Frontal cortex (tissue), 4 donors: ENCODE results near the gene OGG1. TPM values are rescaled to one million over a fixed set of nuclear protein-coding genes. Genes with fewer than 3 reads are reported as not detected.

Experiments used
- DNase-seq, 2 donors: peaks; one replicate each; pipeline ENCODE4 v3.0.0; 2012; ENCODE audit warnings: low spot score in 2 of 2
- FAIRE-seq: peaks from 2 replicates; lab custom pipeline; 2012; peaks lifted over from hg19 to GRCh38; lab: Jason Lieb, UNC
- total RNA-seq: library from RNA; depleted of rRNA; stranded (reverse); fragments of >200 nt; gene quantifications from one replicate; pipeline ENCODE4 v1.2.3, GENCODE V29; 2014
- donor health status: control.
- donor health status: control.
- donor health status: control.

Gene OGG1
- total RNA-seq, 1 donor from 2014 or later = 98.6 TPM

- DNase-seq = no peak
These were observed 23.8 kb upstream of the OGG1 start for GRCh38 chr3:9725775-9726515.

GRCh38 chr3:9727041-9727595, 22.6 kb upstream of the OGG1 start:
- DNase-seq = no peak
- FAIRE-seq = no peak

More at GRCh38 chr3:9725775-9726515, 23.8 kb upstream of the OGG1 start:
- FAIRE-seq = no peak

- FAIRE-seq = no peak
- DNase-seq = no peak
These were observed 22.0 kb upstream of the OGG1 start for GRCh38 chr3:9727743-9728142.

- no peak for DNase-seq
- no peak for FAIRE-seq
These were observed 20.3 kb upstream of the OGG1 start for GRCh38 chr3:9729419-9729818.

- FAIRE-seq = no peak
- no peak for DNase-seq
These were observed 19.0 kb upstream of the OGG1 start for GRCh38 chr3:9730657-9731205.

GRCh38 chr3:9731206-9732079, 18.3 kb upstream of the OGG1 start, which contains the start of gene BRPF1:
Gene BRPF1, plus strand, starts transcription at chr3:9731735. Its CDS starts 2,406 bp downstream, at chr3:9734141.
- peak; percentile 99 to 100 for DNase-seq

GRCh38 chr3:9732080-9732739, 17.5 kb upstream of the OGG1 start:
- FAIRE-seq = no peak
- DNase-seq = no peak

More at GRCh38 chr3:9731206-9732079, 18.3 kb upstream of the OGG1 start, which contains the start of gene BRPF1:
- FAIRE-seq = no peak

DNA sequence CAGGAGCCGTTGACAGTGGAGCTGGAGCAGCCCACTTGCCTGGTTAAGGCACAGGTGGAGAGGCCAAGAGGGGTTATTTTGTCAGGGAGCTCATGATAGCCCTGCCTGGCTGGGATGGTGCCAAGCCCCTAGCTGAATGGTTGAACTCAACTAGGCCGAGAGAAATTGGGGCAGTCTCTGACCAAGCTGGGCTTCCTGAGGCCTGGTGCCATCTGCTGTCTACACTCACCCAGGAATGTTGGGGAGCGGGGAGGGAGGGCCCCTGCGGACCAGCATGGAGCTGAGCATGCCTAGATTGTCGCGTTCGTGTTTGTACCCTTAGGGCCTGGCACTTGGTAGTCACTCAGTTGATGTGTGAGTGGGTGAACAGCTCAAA, 17.0 kb upstream of the OGG1 start:
- DNase-seq (no peak), FAIRE-seq (no peak)

DNA sequence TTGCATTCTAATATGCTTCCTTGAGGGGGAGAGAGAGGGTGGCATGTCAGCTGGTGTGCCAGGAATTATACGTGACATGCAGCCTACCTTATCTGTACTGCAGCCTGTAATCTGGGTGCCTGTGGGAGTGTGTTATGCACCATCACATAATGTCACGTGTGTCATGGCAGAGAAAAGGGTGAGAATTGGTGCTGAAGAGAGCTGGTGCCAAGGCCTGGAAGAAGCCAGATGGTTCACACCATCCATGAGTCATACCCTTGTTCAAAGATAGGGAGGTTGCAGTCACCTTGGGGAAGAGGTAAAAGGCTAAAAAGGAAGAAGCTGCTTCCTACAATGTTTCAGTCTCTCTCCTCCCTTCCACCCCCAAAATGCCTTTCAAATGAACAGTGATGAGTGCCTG, 12.9 kb upstream of the OGG1 start:
- DNase-seq = no peak
- FAIRE-seq = no peak

- DNase-seq = no peak
- FAIRE-seq = no peak
These were observed 10.6 kb upstream of the OGG1 start for GRCh38 chr3:9739181-9739580.

DNA sequence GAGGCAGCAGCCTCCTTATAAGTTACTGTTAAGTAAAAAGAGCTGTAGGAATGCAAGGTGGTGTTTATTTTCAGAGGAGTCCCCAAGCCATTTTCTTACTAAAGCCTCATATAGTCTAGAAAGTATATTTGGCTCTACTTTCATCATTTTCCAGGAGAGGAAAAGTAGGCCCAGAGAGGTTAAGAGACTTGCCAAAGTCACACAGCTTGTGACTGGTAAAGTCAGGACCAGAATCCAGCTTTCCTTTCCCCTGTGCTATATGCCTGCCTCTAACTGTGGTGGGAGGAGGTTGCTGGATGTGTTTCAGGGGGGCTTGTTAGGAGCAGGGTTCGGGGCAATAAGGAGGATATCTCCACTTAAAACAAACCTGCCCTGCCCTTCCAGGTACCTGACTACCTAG, 7.2 kb upstream of the OGG1 start:
- no peak for DNase-seq
- no peak for FAIRE-seq

DNA sequence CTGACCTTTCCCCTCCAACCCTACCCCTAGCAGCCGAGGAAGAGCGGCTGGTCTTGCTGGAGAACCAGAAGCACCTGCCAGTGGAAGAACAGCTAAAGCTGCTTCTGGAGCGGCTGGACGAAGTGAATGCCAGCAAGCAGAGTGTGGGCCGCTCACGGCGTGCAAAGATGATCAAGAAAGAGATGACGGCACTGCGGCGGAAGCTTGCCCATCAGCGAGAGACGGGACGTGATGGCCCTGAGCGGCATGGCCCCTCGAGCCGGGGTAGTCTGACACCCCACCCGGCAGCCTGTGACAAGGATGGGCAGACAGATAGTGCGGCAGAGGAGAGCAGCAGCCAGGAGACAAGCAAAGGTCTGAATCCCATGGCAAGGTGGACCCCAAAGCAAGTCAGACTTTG, 6.2 kb upstream of the OGG1 start:
- DNase-seq = no peak
- FAIRE-seq = no peak

DNA sequence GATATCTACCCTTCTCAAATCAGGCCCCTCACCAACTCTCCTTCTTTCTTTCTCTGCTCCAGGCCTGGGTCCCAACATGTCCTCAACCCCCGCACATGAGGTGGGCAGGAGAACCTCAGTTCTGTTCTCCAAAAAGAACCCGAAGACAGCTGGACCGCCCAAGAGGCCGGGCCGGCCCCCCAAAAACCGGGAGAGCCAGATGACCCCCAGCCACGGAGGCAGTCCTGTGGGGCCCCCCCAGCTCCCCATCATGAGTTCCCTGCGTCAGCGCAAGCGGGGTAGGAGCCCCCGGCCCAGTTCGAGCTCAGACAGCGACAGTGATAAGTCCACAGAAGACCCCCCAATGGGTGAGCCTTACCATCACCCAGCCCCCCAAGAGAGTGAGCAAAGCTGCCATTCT, 5.6 kb upstream of the OGG1 start:
- DNase-seq (no peak), FAIRE-seq (no peak)

- no peak for FAIRE-seq
- DNase-seq = no peak
These were observed 4.2 kb upstream of the OGG1 start for GRCh38 chr3:9745521-9745920.

GRCh38 chr3:9746330-9746729, 3.4 kb upstream of the OGG1 start:
- FAIRE-seq = no peak
- peak in 1 of 2 donors; percentile 51 for DNase-seq

DNA sequence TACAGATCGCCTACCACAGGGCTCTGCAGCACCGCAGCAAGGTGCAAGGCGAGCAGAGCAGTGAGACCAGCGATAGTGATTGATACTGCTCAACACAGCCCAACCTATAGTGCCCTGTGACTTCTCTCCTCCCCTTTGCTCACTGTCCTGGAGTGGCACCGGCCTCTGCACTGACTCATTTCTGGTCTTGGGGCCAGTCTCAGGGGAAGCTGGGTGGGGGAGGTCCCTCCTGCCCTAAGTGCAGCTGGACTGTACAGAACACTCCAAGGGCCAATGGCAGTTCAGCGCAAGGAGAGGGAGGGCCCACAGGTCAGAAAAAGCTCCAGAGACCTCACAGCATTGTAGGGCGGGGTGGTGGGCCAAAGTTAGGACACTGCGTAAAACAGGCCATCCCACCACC, 2.5 kb upstream of the OGG1 start:
- no peak for FAIRE-seq
- no peak for DNase-seq

GRCh38 chr3:9748031-9748430, 1.7 kb upstream of the OGG1 start:
- DNase-seq (no peak), FAIRE-seq (no peak)

- DNase-seq (no peak), FAIRE-seq (no peak)
These were observed 482 bp upstream of the OGG1 start for GRCh38 chr3:9749296-9749644.

DNA sequence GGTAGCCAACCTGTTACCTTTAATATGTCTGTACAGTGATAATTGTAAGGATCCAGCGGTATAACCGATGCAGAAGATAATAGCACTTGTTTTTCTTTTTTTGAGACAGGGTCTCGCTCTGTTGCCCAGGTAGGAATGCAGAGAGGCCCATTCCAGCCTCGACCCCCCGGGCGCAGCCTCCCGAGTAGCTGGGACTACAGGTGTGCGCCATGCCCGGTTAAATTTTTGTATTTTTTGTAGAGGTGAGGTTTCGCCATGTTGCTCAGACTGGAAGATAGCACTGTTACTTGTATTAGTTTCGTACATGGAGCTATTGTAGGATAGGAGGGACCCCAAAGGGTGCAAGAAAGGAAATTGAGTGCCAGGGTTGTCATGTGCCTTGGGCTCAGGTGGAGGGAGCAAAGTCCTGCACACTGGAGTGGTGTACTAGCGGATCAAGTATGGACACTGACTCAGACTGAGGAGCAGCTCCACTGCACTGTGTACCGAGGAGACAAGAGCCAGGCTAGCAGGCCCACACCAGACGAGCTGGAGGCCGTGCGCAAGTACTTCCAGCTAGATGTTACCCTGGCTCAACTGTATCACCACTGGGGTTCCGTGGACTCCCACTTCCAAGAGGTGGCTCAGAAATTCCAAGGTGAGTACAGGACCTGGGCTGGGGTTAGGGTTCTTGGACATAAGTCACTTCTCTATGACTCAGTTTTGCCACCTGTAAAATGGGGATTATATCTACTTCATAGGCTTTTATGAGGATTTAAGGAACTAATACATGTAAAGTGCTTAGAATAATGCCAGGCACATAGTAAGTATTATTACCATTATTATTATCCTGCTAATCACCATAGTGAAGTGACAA, 1.0 kb downstream of the OGG1 start:
- DNase-seq = no peak
- no peak for FAIRE-seq
